Ovary (tissue), 3 donors: ENCODE measurements around the gene GYPC.

Source experiments
- CTCF ChIP-seq, 3 donors: fragments of 450-650 bp in 2 of 3; fragments of 200-600 bp in 1 of 3; IDR thresholded peaks; one replicate each; pipeline versions ENCODE4 v1.5.1 to v1.8.0; 2016 to 2022; ENCODE audit warnings: antibody characterized with exemption in 3 of 3, mild to moderate bottlenecking in 1 of 3
- EP300 ChIP-seq: sonication (generic); formaldehyde crosslinking; IDR thresholded peaks from one replicate; pipeline ENCODE4 v1.6.1; 2017; ENCODE audit warnings: antibody characterized with exemption
- POLR2A ChIP-seq: fragments of 450-650 bp; IDR thresholded peaks from one replicate; pipeline ENCODE4 v1.6.1; 2017; ENCODE audit warnings: antibody characterized with exemption, mild to moderate bottlenecking, moderate library complexity
- donor health status: DM: no; HTN: no; CAD: no.

- TF ChIP-seq EP300: no peak
- TF ChIP-seq CTCF (IDR thresholded peaks at IDR 0.05): no peak
- no peak for TF ChIP-seq POLR2A
Measured at GRCh38 chr2:126623000-126623399, 33.0 kb upstream of the GYPC start.
